HTR-8/SVneo (cell line): ENCODE measurements around the gene CHI3L1.

Experiments
- DNase-seq: peaks from one replicate; pipeline ENCODE4 v3.0.0; 2011; ENCODE audit warnings: low spot score, mixed read lengths; ENCODE audit not compliant: insufficient read length
- FAIRE-seq: peaks from 2 replicates; lab custom pipeline; 2011; peaks lifted over from hg19 to GRCh38; lab: Jason Lieb, UNC

The CHI3L1 gene

GRCh38 chr1:203140743-203141520 lies 45.6 kb downstream of the CHI3L1 start:
- FAIRE-seq (no peak), DNase-seq (no peak)

GRCh38 chr1:203139976-203140475 lies 46.5 kb downstream of the CHI3L1 start:
- FAIRE-seq (no peak), DNase-seq (no peak)

- DNase-seq (no peak), FAIRE-seq (no peak)
Observed at GRCh38 chr1:203138066-203138465, 48.4 kb downstream of the CHI3L1 start.

DNA sequence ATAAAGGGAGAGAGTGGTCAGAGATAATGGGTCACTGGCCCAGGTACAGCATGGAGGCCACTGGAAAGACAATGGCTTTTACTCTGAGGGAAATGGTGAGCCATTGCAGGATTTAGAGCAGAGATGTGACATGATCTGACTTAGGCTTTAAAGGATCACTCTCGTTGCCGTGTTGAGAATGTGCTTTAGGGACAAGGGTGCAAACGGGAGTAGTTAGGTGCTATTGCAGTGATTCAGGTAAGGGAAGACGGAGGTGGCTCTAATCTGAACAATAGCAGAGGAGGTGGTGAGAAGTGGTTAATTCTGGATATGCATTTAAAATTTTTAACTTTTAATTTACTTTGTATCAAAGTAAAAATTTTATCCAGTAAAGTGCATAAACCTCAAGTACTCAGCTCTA lies 49.2 kb downstream of the CHI3L1 start:
- DNase-seq (no peak), FAIRE-seq (no peak)

DNA sequence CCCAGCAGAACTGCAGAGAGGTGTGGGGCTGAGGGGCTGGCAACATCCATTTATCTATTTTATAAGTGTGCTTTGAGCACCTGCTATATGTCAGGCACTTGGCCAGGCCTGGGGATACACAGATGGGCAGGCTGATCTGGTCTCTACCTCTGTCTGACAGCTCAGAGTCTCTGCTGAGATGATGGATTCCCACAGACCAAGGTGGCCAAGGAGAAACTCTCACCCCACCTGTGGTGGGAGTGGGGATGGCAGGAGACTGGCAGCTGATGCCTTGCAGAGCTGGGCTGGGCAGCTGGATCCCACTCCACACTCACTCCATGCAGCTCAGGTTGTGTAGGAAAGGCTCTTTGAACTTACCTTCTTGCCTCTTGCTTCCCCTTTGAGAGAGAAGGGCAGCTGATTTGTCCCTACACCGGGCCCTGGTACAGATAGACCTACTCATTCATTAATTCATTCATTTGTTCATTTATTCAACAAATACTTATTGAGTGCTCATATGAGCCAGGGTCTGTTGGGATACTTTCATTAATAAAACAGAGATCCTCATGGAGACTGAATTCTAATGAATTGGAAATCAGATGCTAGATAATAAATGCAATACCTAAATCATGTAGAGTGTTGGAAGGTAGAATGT lies 50.0 kb downstream of the CHI3L1 start:
- DNase-seq (no peak), FAIRE-seq (no peak)

DNA sequence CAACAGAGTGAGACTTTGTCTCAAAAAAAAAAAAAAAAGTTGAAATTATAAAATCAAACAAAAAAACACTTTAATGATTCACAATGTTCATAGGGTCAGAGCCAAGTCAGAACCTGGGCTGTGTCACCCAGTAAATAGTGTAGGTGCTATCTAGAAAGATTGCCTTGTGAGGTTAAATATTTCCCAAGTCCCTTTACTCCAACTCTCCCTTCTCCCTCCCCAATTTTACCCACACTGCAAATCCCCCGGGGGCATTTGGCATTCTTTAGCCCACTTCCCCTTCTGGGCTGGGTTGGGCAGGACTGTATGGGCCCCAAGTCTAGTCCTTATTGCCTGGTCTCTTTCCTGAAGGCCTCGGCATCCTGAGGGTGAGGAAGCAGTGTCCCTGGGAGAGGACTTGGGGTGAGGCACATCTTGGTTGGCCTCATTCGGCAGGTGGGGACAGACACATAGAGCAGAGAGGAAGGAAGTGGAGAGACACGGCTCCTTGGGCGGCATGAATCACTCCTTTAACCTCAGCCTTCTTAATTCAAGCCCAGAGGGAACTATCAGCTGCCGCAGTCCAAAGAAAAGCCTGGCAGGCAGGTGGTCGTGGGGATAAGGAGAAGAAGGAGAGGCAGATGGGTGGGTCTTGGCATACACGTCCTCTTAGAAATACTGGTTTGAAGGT lies 50.7 kb downstream of the CHI3L1 start:
- no peak for FAIRE-seq
- no peak for DNase-seq

DNA sequence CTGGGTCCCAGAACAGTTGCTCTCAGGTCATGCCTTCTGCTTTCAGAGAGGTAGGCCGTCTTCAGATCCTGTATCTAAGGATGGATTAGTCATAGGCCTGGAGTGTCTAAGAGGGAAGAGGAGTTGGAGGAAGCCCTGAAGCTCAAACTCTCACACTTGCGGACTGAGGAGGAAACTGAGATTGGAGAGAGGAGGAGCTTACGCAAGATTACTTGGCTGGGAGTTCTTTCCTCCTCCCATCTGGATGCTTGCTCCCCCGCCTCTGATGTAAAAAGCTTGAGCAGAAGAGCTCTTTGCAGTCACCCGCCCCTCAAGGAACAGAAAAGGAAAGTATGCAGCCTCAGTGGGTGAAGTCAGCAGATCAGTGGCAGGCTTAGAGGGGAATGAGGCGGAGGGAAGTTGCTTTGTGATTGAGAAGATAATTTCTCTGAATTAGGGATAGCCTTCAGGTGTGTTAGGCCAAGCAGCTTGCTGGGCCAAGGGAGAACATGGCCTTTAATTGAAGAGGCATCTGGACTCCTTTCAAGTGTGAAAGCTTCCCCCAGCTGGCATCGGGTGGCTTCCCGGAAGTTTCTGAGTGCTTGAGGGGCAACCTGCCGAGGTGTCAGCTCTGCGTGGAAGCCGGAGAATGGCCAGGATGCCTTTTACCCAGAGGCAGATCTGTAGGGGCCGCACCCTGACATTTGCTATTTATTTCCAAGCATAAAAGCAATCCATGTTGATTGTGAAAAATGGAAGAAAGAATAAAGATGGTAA lies 52.4 kb downstream of the CHI3L1 start:
- no peak for DNase-seq
- FAIRE-seq: no peak

DNA sequence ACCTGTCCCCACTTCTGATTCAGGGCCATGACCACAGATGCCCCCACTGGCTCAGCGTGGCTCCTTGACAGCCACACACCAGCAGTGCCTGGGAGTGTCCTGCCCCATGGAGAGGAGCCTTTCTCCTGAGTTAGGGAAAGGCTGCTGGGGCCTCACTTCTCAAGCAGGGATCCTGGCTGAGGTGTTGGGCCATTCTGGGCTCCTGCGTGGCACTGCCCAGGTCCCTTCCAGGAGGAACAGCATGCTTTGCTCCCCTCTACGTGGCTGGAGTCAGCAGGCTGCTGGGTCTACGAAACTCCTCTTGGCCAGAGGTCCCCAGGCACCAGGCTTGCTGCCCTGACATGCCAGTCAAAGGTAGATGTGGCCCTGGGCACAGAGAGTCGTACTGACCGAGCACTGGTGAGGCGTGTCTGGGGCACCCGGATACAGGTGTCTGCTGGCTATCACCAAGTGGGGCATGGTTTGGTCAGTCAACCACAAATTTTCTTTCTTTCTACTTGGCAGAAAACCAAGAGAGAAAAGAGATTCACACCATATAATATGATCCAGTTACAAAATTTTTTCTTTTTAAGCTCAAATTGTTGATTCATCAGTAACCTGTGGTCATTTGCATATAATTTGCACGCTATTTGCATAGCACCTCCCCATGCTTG lies 54.8 kb downstream of the CHI3L1 start:
- FAIRE-seq (no peak), DNase-seq (no peak)

DNA sequence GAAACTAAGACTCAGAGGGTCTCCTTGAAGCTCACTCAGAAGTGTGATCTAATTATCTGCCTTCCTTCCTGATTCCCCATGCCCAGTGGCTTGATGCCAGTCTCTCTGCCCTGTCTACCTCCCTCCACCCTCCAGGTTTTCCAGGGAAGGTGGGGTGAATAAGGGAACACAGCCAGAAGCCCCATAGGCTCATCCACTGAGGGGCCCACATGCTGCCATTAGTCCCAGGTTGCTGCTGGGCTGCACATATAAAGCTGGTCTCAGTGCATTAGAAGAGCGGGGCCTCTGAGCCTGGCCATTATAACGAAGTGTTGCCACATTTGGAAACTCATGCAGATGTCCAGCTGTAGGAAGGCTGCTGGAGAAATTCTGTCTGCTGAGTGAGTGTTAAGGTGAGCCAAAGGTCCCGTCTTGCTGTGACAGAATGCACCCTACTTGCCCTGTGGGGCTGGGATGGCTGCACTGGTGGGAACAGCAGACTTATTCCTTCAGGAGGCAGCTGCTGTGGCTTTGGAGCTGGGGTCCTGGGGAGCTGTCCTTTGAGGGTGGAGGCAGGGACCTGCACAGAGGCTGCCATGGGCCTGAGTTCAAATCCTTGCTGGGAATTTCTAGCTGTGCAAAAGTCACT lies 56.0 kb downstream of the CHI3L1 start:
- no peak for FAIRE-seq

GRCh38 chr1:203129501-203130231 lies 56.8 kb downstream of the CHI3L1 start:
- no peak for FAIRE-seq

More for the DNA sequence above, 56.0 kb downstream of the CHI3L1 start:
- DNase-seq: no peak

More at GRCh38 chr1:203129501-203130231, 56.8 kb downstream of the CHI3L1 start:
- DNase-seq: no peak
